Stimulated activated CD4-positive, alpha-beta T cell treated with anti-CD3 and anti-CD28 coated beads, Interleukin-1b, Interleukin-23, amount 100 ng/mL, for 24 hours (primary cell): ENCODE data around the gene PACS1.

ENCODE experiments used
- DNase-seq, 4 experiments: peaks; one replicate each; pipeline ENCODE4 v3.0.0-alpha.2; 2020; ENCODE audit warnings: low read depth in 4 of 4, low spot score in 1 of 4

Gene PACS1

DNA sequence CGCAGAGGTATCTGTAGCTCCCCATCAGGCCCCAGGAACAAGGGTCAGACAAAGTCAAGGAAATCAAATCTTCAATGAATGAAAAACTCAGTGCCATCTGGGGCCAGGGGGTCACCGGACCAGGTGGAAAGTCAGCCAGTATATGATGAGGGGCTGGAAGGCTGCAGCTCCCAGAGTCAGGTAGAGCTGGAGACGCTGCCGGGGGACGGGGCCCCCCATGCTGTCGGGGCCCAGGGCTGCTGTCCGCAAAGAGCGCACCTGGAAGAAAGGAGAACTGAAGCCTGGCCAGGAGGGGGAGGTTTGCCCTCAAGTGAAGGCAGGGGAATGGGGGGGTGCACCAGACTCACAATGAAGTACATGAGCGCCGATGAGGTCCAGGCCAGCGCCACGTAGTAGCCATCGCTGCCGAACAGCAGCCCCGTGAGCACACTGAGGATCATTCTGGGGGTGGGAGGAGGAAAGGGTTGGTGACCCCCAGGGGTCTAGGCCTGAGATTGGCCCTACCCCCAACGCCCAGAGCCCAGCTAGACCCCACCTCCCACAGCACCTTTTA lies 214.5 kb downstream of the PACS1 start:
- DNase-seq, result no peak

GRCh38 chr11:66285250-66285947 lies 215.3 kb downstream of the PACS1 start:
- DNase-seq, result no peak

DNA sequence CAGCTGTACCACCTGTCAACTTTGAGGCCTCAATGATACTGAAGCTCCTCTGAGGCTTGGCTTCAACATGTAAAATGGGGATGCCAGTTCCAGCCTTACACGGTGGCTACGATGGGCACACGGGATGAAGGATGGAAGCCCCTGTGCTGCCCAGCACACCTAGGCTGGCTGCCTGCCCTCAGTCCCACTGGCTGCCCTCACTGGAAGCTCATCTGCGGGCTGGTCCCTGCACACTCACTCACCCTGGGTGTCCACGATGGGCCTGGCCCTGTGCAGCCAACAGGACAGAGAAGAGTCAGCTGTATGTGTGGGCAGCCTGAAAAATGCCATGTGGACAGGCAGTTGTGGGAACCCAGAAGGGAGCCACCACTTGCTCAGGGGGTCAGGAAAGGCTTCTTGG lies 216.6 kb downstream of the PACS1 start:
- DNase-seq, result no peak

DNA sequence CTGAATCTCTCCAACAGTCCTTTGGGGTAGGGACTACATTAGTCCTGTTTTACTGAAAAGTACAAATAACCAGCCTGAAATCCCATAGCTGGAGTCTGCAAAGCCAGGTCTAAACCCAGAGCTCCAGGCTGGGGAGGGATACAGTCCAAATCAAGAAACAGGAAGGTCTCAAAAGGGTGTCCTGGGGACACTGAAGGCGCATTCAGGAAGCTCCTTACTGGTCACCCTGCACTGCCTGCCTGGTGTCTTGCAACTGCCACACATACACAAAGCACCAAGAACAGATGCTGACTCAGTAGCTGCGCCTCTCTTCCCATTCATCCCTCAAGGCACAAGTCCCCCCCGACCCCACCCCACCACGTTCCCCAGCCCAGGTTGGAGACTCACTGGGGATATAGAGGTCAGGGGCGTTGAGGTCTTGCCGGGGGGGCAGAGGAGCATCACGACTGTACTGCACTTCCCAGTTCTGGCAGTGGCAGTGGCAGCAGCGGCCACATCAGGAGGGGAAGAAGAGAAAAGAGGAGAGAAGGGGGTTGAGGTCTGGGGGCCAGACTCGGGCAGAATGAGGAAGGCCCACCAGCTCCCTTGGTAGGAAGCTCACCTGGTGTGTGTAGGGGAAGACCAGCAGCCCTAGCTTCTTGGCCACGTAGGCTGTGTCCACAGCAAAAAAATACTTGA lies 217.3 kb downstream of the PACS1 start:
- DNase-seq, result no peak

GRCh38 chr11:66287889-66288670 lies 218.0 kb downstream of the PACS1 start:
- DNase-seq, result no peak

- DNase-seq, result peak; percentile 87 to 98 (median 93)
Measured at GRCh38 chr11:66288671-66289547, 218.8 kb downstream of the PACS1 start, which contains the start of gene YIF1A. TSS of gene YIF1A (minus strand) at chr11:66289143. CDS start at chr11:66288985, 158 bp downstream.

DNA sequence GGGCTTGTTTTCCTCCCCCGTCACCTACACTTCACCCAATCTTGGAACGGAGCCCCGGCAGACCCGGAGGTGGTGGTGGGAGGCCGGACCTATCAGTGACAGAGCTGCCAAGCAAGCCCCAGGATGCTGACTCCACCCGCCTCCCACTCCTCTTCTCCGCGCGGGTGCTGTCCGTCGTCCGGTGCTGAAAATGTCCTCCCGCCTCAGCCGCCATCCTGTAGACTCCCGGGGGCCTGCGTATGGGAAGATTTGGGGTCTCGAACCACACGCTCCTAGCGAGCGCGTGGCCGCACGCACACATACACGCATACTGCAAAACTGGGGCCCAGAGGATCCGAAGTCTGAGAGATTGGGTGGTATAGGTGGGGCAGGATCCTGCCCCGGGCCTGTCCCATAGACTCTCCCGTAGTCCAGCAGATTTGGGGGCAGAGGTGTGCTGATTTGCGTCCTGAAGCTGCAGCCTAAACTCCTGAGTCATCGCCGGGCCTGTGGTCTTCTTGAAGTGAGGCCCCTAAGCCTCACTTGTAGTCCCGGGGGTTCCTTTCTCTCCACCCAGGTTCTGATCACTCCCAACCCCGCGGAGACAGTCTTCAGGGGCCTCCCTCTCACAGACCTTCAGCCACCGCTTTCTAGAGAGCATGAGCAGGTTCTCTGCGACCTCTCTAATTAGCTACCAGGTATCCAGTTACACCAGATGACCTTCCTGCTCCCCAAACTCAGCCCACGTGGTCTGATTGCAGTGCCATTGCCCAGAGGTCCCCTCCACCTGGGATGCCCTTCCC lies 219.7 kb downstream of the PACS1 start:
- peak; percentile 70 to 77 (median 72) for DNase-seq

DNA sequence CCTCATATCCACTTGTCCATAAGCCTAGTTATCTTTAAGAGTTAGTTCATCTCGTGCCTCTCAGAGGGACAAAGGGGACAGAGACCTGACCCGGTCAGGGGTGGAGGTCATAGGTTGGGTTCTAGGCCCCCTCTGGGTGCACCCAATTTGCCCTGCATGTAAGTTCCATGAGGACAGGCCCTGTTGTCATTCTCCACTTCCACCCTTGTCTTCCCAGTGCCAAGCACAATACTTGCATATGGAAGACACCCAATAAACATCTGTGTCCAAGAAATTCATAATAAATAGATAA lies 220.2 kb downstream of the PACS1 start:
- no peak for DNase-seq

DNA sequence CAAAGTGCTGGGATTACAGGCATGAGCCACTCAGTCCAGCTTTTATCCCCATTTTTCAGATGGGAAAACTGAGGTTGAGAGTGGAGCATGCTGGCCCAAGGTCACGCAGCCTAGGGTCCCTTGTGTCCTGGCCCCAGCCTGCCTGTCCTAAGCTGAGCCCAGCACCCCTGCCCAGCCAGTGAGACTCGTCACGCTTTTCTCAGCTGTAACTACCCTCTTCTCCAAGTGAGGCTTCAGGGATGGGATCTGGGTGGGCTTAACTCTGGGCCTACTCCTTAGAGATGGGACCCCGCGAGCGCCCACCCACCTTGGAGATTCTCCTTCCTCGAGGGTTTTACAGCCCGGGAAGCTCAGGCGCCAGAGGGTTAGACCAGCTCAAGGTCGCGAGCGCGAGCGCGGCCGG lies 221.2 kb downstream of the PACS1 start:
- no peak for DNase-seq

GRCh38 chr11:66291706-66292542 lies 221.9 kb downstream of the PACS1 start, which contains the start of gene TMEM151A:
TSS of gene TMEM151A (plus strand) at chr11:66291894. CDS start at chr11:66292014, 120 bp downstream.
- no peak for DNase-seq

DNA sequence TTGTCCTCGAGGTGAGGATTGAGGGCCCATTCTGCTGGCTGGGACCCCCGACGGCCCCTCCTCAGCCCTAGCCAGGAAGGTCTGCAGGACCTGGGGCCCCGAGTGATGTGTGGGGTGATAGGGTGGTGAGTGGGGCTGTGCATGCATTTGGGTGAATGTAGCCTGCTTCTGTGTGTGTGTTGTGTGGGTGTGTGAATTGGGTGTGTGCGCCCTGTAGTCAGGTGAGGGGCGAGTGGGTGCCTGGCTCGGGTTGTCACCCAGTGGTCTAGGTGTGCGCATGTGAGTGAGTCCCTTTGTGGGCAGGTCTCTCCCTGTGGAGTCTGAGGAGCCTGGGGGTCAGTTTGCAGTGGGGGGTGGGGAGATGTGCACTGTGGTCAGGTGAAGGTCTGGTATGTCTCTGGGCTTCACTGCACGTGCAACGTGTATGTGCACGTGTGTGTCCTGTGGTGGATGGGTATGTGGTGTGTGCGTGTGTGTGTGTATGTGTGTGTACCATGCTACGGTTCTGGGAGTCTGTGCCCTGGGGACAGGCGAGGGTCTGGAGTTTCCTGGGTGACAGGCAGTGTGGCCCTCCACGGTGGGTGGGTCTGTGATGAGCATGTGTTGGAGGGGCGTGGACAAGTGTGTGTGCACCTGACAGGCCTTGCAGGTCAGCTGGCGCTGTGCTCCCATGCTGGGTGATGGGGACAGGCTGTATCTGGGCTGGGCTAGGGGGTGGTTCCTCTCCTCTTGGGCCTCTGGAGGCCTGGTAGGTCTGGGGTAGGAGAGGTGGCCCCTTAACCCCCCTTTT lies 222.7 kb downstream of the PACS1 start:
- DNase-seq, result no peak

GRCh38 chr11:66293352-66293751 lies 223.3 kb downstream of the PACS1 start:
- no peak for DNase-seq

- DNase-seq, result no peak
Measured at GRCh38 chr11:66293777-66294625, 223.9 kb downstream of the PACS1 start.
